NCI-H2196 (cell line): ENCODE measurements around the gene BLTP1.
"Not testable (repeated sequence)": the region's sequence is repeated elsewhere in the genome, so short reads cannot be mapped to it uniquely, and the experiment has no call there.

Source experiments
- DNase-seq: peaks from one replicate; lab custom pipeline; 2025; ENCODE audit not compliant: unreplicated experiment; lab: John Stamatoyannopoulos, UW

The BLTP1 gene, protein sequence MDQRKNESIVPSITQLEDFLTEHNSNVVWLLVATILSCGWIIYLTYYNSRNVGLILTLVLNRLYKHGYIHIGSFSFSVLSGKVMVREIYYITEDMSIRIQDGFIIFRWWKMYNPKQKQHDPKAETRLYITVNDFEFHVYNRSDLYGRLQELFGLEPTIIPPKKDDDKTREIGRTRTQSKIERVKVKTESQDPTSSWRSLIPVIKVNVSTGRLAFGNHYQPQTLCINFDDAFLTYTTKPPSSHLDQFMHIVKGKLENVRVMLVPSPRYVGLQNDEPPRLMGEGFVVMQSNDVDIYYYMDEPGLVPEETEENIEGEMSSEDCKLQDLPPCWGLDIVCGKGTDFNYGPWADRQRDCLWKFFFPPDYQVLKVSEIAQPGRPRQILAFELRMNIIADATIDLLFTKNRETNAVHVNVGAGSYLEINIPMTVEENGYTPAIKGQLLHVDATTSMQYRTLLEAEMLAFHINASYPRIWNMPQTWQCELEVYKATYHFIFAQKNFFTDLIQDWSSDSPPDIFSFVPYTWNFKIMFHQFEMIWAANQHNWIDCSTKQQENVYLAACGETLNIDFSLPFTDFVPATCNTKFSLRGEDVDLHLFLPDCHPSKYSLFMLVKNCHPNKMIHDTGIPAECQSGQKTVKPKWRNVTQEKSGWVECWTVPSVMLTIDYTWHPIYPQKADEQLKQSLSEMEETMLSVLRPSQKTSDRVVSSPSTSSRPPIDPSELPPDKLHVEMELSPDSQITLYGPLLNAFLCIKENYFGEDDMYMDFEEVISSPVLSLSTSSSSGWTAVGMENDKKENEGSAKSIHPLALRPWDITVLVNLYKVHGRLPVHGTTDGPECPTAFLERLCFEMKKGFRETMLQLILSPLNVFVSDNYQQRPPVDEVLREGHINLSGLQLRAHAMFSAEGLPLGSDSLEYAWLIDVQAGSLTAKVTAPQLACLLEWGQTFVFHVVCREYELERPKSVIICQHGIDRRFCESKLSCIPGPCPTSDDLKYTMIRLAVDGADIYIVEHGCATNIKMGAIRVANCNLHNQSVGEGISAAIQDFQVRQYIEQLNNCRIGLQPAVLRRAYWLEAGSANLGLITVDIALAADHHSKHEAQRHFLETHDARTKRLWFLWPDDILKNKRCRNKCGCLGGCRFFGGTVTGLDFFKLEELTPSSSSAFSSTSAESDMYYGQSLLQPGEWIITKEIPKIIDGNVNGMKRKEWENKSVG (N-terminal part only)

DNA sequence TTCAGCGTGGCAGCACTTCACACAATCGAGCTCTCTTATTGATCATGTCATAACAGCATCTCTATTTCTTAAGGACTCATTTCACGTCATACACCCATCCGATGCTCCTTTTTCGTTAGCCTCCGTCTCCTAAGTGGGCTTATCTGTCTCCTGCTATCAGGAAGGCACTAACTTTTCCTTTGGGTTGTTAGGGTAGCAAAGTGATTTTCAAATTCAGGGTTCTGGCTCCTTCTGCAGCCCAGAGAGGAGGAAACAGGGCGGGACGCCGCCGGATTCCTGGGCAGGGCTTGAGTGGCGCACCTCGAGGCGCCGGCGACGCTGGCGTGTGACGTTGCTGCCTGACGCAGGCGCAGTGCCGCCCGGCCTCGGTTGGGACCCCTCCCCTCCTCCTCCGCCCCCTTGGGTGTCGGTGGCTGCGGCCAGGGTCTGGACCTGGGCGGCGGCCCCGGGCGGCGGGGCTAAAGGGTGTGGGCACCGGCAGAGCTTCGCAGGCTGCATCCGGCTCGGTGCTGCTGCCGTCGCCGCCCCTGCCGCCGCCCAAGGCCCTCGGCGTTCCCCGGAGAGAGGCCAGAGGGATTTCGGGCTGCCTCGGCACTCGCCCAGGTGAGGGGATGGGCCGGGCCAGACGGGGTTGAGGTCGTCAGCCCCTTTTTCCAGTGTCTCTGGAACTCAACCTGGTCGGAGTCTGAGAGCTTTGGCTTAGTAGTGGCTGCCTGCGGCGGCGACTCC, at the start of gene BLTP1:
TSS of gene BLTP1 (plus strand) at position 350 of the 729 bp plus-strand sequence. CDS start 18,317 bp downstream, outside the sequence.
- peak; percentile 50 for DNase-seq

DNA sequence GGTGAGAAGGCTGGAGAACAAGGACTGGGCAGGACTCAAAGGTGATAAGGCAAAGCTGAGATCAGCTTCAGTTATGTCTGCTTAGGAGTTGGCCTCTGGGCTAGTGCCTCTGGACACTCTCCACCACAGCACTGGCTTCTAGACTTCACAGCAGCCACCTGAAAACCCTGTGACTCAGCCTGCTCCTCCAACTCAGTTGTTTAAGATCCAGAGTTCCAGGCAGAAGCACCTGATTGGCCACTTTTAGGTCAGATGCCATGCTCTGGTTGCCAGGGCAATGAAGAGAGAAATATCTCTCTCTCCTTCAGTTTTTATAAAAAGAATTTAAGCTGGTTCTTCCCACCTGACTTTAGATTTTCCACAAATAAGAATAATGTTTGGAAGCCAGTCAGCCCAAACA, 47.9 kb upstream of the BLTP1 start:
- DNase-seq = no peak

DNA sequence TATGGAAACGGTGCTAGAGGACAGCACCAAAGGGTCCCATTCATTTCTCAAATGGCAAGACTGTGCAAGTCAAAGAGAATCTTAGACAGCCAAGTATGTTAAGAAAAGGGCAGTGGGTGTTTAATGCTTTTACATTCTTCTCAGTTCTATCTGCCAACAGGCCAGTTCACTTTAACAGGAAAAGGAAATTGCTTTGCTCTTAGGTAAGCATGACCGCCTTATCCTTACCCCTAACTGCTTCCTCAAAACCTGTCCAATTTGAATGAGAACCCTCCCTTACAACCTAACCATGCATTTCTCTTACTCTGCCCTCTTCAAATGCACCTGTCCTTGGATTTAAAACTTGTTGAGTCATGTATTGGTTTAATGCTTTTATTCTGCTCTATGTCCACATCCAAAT, 44.5 kb upstream of the BLTP1 start:
- no peak for DNase-seq

DNA sequence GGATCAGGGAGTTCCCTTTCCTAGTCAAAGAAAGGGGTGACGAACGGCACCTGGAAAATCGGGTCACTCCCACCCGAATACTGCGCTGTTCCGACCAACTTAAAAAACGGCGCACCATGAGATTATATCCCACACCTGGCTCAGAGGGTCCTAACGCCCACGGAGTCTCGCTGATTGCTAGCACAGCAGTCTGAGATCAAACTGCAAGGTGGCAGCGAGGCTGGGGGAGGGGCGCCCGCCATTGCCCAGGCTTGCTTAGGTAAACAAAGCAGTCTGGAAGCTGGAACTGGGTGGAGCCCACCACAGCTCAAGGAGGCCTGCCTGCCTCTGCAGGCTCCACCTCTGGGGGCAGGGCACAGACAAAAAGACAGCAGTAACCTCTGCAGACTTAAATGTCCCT, 41.8 kb upstream of the BLTP1 start:
- not testable (repeated sequence) for DNase-seq

DNA sequence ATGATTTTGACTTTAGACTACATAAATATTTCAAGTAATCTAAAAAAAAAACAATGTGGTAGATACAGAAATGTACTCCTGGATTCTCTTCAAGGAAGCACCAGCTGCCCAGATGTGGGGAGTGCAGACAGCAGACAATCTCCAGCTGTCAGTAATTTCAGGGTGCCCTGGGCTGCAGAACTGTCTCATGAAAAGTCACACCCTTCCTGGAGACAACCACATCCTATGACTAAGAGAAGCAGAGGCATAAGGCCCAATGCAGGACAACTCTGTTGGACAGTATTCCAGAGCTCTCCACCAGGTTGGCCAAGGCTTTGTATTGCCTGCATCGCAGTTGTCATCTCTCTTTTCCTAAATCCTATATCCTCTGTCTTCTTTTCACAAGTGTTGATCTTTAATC, 34.4 kb upstream of the BLTP1 start:
- DNase-seq = no peak

DNA sequence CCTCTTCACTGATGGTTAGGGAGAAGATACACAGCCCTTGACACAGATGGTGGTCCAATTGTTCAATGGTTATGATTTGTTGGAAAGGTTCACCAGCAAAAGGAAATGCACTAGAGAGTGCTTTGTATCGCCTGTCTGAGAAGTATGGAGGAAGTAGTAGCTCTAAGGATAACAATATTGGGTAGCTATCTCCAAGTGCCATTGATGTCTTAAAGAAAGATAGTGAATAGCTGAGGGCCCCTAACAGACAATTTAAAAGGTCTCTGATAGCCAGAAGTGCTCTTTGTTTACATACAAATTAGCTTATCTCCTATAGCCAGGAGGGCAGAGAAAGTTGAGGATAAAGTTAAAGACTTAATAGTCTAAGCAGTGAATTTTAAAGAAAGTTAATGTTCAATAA, 33.9 kb upstream of the BLTP1 start:
- DNase-seq = no peak

DNA sequence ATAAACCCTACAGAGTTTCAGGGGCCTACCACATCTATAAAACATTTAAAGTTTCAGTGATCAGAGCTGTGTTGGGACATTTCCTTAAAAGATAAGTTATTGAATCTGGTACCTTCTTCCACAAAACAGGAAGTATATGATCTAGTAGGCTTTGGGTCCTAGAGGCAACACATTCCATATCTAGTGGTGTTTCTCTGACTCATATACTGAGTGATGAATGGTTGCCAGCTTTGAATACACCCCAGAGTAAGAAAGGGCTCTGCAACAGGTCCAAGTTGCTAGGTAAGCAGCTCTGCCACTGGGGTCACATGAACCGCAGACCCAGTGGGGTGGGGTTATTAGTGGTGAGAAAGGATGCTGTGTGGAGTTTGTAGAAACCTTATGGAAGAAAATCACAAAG, 32.4 kb upstream of the BLTP1 start:
- DNase-seq = no peak

DNA sequence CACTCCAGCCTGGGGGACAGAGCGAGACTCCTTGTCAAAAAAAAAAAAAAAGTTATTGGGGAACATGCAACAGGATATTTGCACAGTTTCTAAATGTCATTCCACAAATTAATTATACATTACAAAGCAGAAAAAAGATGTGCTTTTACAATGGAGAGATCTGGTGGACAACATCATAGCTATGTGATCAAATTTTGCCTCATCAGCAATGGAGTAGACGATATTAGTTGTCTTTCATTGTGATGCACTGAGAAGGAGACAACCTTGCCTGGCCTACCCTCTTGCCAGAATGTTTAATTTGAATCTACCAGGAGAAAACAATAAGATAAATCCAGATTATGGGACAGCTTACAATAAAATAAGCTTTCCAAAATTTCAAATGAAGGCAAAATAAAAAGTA, 30.5 kb upstream of the BLTP1 start:
- no peak for DNase-seq

DNA sequence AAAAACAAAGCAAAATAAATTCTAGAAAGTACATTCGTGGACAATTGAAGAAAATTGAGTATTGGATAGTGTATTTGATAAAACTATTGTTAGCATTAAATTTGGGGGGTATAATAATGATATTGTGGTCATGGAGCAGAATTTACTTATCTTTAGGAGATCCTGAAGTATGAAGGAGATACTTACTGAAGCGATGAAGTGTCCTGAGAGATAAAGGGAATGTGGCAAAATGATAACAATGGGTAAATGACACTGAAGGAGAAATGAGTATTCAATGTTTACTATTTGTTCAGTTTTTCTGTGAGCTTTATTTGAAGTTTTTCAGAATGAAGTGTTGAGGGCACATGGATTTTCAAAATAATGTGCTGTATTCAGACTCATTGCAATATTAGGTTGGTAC, 30.0 kb upstream of the BLTP1 start:
- DNase-seq = no peak

DNA sequence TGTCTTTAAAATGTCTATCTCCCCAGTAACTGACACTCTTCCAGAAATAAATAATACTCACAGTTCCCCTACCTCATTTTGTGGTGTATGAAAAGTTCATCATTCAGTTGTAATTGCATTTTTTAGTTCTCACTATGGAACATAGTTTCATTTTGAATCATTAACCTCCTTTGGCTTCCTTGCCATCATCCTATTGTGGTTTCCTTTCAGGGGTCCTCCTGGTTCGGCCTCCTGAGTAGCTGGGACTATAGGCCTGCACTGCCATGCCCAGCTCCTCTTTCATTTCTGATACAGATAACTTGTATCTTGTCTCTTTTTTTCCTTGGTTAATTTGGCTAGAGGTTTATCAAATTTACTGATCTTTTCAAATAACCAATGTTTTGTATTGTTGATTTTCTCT, 23.1 kb upstream of the BLTP1 start:
- DNase-seq = no peak

DNA sequence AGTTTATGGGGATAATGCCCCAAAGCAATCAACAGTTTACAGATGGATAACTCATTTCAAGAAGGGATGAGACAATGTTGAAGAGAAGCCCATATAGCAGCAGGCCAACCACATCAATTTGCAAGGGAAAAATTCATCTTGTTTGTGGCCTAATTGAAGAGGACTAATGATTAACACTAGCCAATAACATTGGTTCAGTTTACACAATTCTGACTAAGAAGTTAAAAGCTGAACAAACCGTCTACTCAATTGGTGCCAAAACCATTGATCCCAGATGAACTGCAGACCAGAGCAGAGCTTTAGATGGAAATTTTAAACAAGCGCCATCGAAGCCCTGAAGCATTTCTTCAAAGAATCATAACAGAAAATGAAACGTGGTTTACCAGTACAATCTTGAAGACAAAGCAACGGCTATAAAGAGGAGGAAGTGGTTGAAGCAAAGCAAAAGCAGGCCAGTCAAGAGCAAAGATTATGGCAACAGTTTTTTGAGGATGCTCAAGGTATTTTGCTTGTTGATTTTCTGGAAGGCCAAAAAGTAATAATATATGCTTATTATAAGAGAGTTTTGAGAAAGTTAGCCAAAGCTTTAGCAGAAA, 20.5 kb upstream of the BLTP1 start:
- no peak for DNase-seq

DNA sequence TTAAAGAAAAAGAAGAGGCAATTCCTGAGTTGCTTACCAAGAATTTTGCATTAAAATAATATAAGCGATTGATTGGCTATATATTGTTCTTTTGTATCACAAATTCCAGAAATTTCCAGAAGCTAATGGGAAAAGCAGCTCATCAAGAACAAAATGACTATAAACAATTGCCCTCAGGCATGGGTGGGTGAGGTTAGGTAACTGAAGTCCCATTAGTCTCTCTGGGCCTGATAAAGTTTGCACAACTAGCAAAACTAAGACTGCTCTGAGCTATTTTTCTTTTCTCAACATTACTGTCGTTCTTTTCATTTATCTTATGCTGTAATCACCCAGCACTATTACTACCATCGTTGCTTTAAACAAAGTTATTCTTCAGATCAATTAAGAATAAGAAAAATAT, 19.2 kb upstream of the BLTP1 start:
- no peak for DNase-seq

DNA sequence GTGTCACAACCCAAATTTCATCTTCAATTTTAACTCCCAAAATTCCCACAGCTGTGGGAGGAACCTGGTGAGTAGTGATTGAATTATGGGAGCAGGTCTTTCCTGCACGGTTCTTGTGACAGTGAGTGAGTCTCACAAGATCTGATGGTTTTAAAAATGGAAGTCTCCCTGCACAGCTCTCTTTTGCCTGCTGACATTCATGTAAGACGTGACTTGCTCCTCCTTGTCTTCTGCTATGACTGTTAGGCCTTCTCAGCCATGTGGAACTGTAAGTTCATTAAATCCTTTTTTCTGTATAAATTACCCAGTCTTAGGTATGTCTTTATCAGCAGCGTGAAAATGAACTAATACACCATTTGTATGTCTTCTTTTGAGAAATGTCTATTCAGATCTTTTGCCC, 13.0 kb upstream of the BLTP1 start:
- DNase-seq = no peak

DNA sequence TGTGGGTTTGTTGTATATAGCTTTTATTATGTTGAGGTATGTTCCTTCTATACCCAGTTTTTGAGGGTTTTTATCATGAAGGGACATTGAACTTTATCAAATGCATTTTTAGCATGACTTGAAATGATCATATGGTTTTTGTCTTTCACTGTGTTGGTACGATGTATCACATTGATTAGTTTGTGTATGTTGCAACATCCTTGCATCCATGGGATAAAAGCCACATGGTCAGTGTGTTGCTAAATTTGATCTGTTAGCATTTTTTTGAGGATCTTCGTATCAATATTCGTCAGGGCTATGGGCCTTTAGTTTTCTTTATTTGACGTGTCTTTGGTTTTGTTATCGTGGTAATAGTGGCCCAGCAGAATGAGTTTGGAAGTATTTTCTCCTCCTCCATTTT, 11.3 kb upstream of the BLTP1 start:
- DNase-seq = no peak

DNA sequence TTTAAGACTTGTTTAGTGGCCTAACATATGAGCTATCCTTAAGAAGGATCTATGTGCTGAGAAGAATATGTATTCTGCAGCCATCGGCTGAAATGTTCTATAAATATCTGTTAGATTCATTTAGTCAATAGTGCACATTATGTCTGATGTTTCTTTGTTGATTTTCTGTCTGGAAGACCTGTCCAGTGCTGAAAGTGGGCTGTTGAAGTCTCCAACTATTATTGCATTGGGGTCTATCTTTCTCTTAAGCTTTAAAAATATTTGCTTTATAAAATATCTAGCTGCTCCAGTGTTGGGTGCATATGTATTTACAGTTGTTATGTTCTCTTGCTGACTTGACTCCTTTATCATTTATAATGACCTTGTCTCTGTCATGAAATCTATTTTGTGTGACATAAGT, 9.4 kb upstream of the BLTP1 start:
- DNase-seq = no peak

DNA sequence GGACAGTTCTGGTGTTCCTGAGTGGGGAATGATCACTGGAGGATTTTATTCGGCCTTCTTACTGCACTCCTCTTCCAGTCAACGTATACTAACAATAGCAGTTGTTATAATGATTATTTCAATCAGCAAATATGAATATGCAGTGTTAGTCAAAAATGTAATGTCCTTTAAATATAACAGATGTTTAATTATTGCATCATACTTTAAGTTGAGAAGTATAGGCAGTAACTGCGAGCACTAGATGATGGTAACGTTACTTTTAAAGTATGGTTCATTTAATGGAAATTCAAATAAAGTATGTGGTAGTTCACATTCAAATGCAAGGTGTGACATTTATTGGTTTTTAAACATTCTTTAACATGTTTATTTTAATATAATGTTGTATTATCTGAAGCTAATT, 5.5 kb upstream of the BLTP1 start:
- no peak for DNase-seq

DNA sequence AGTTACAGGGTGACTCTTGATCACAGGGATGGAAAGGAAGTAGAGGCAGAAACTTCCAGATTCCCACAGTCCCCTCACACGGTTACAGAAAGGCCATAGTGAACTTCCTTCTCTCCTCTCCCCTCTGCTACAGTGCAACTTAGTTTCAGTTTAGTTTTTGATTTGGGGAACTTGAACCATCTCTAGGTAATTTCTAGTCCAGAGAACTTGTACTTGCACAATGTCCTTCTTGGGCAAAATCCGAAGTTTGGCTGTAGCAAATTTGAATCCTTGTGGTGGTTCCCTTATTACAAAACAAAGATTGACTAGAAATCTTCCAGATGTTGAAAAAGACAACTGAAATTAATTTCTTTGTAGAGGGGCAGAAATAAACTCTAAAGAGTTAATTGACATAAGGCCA, 1.2 kb upstream of the BLTP1 start:
- no peak for DNase-seq

DNA sequence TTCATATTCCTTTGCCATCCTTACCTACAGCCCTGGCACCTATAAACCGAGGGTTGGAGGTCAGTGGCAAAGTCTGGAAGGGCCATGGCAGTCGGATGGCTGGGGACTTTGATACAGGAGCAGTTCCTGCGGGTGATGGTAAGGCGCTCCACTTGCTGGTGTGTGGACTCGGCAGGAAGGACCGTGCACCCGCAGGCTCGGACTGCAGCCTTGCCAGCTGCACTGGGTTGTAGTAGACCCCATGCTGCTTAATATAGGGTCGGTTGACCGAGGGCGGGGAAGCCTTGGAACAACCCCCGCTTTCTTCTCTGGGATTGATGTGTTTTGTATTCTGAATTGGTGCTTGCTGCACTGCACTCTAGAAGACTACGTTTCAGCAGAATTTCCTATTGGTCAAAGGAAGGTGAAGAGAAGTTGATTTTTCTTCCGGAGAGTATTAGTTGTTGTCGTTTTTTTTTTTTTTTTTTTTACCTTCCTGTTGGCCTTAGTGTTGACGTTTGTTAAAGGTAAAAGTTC, 638 bp downstream of the BLTP1 start:
- DNase-seq = no peak

DNA sequence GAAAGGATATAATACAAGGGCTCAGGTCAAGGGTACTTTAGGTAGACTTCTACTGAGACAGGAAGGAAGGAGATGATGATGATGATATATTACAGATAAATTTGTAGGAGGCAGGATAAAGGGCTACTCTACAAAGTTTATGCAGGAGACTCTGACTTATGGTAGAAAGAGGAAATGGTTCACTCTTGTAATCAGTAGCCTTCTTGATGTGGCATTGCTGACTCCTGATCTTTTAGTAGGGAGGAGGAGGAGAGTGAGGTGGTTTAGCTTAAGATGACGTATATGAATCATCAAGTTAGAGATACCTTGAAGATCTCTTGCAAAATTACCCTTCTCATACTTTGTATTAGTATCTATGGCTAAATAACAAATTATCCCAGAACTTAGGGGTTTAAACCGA, 4.7 kb downstream of the BLTP1 start:
- no peak for DNase-seq

DNA sequence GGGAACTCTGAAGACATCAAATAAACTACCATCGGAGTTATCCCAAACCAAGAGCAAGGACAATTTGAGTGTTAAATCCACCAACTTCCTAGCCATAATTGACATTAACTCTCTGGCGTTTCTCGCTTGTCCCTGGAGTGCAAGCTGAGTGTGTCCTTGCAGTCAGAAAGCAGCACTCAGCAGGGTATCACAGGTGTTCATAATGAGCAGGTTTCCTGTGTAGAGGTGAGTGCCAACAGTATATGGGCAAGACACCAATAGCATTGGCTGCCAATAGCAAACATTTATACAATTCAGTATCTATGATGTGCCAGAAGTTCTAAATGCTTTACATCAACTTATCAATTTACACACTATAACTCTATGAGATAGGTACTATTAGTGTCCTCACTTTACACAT, 11.2 kb downstream of the BLTP1 start:
- DNase-seq = peak; percentile 5
